ENCODE results near the gene RFPL4AL1.

- TF ChIP-seq POLR2AphosphoS5 (IDR thresholded peaks at IDR 0.05) (no peak), CTCF (IDR thresholded peaks at IDR 0.05) (no peak), POLR2A (IDR thresholded peaks at IDR 0.05) (no peak), EP300 (IDR thresholded peaks at IDR 0.05; ENCODE audit: low read depth) (no peak)
Observed at GRCh38 chr19:55778331-55778730, 9.4 kb downstream of the RFPL4AL1 start.
